MM.1S (cell line): ENCODE results near the gene JUND.

Experiments
- EZH2 ChIP-seq: fragments of 300-600 bp; sonication (generic); optimal IDR thresholded peaks from 2 replicates; pipeline ENCODE3; 2017; ENCODE audit warnings: low read depth, mild to moderate bottlenecking, antibody characterized with exemption, low read length, mixed read lengths
- EZH2phosphoT487 ChIP-seq: fragments of 300-600 bp; sonication (generic); IDR thresholded peaks from 2 replicates; pipeline ENCODE4 v1.6.1; 2018; ENCODE audit warnings: antibody characterized with exemption, low read length
- TF ChIP-seq, protein P1 (sequence below): fragments of 300-600 bp; sonication (generic); IDR thresholded peaks from 2 replicates; pipeline ENCODE4 v1.5.1; 2016; ENCODE audit warnings: antibody characterized with exemption, low read length, mixed read lengths

DNA sequence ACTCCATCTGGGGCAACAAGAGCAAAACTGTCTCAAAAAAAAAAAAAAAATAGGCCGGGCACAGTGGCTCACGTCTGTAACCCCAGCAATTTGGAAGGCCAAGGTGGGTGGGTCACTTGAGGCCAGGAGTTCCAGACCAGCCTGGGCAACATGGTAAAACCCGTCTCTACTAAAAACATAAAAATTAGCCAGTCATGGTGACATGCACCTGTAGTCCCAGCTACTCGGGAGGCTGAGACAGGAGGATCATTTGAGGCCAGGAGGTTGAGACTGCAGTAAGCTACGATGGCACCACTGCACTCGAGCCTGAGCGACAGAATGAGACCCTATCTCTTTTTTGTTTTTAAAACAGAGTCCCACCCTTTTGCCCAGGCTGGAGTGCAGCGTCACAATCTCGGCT, 11.1 kb downstream of the JUND start:
- TF ChIP-seq, protein P1, sequence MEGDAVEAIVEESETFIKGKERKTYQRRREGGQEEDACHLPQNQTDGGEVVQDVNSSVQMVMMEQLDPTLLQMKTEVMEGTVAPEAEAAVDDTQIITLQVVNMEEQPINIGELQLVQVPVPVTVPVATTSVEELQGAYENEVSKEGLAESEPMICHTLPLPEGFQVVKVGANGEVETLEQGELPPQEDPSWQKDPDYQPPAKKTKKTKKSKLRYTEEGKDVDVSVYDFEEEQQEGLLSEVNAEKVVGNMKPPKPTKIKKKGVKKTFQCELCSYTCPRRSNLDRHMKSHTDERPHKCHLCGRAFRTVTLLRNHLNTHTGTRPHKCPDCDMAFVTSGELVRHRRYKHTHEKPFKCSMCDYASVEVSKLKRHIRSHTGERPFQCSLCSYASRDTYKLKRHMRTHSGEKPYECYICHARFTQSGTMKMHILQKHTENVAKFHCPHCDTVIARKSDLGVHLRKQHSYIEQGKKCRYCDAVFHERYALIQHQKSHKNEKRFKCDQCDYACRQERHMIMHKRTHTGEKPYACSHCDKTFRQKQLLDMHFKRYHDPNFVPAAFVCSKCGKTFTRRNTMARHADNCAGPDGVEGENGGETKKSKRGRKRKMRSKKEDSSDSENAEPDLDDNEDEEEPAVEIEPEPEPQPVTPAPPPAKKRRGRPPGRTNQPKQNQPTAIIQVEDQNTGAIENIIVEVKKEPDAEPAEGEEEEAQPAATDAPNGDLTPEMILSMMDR = no peak
- no peak for TF ChIP-seq EZH2phosphoT487
- TF ChIP-seq EZH2 = no peak
